ENCODE measurements around the gene SUGP1.

The SUGP1 gene

GRCh38 chr19:19342086-19343015, 22.0 kb upstream of the SUGP1 start:
- DNase-seq = peak; percentile 52

- DNase-seq = no peak
Measured at GRCh38 chr19:19341026-19341425, 20.7 kb upstream of the SUGP1 start.

DNA sequence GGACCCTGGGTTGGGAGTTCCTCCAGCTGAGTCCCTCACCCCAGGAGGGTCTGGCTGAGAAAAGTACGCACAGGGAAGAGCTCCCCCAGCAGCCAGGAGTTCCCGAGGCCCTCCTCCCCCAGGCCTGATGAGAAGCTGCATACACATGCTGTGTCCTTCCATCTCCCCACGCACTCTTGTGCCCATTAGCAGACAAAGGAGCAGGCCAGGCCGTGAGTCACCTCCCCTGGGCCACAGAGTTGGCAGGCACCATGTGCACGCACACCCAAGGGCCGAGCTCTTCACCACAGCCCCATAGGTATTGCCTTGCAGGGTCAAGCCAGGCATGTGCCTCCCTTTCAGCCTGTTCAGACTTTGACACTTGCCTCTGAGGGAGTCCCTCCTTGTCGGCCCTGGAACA, 17.8 kb upstream of the SUGP1 start:
- no peak for DNase-seq

DNA sequence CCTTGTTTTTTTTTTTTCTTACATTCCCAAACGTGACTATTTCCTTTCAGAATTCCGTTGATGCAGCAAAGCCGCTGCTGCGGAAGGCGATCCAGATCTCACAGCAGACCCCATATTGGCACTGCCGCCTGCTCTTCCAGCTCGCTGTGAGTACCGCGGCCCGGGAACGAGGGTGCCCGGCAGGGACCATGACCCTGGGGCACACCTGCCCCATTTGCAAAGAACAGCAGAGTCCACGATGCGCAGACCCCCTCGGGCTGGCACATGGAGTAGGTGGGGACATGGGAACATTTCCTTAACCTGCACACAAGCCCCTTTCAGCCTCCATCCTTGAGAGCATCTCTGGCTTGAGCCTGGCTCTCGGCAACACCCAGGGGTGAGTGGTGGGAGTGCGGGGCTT, 16.8 kb upstream of the SUGP1 start:
- DNase-seq = no peak

DNA sequence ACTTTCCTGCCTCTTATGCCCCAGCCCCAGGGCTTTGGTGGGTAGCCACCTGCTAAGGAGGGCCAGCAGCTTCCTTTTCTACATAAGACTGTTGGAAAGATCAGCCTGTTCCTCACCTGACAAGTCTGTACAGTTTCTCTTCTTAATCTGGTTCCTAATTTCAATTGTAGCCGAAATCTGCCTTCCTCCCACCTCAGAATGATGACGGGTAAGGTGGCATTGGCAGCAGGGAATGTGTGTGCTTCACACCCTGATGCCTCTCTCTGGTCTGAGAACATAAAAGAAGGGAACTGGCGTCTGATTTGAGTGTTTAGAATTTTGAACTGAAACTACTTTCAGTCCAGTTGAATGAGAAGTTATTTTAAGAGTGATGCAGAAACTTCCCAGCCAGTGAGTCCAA, 16.3 kb upstream of the SUGP1 start:
- DNase-seq = no peak

- no peak for DNase-seq
Measured at GRCh38 chr19:19335408-19336158, 15.3 kb upstream of the SUGP1 start.

- DNase-seq = no peak
Measured at GRCh38 chr19:19334989-19335344, 14.7 kb upstream of the SUGP1 start.

DNA sequence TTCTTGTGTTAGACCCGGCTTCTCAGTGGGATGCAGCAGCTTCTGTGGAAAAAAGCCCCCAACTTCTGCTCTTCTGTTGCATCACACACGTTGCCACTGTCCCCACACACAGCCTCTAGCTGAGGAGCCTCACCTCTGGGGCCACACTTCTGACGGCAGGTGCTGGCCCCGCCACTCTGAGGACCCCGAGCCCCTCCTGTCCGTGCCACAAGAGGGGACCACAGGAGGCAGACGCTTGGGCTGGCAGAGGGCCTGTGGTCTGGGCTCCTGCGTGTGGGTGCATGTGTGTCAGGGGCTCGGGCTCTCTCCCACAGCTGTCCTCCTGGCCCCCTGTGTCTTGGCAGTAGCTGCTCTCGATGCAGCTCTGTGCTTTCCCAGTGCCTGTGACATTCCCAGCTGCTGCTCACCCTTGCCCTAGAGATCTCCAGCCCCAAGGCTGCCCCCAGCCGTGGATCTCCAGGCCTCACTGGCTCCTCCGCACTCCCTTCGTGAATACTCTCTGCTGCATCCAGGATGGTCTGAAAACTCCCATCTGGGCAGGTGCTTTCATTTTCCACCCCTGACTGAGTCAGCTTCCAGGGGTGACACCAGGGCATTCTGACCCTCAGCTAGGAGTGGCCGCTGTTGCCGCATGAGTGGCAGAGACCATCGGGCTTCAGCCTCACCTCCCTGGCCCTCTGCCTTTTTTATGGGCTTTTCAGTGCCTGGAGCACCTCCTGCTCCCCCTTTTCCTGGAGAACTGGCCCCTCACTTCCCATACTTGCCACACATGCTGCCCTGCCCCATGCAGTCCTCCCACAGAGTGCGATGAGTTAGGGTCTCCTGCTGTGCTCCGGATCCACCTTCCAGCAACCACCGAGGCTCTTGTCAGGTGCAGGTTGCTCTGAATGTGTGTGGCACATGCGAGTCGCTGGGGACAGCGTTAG, 14.0 kb upstream of the SUGP1 start:
- DNase-seq = no peak

DNA sequence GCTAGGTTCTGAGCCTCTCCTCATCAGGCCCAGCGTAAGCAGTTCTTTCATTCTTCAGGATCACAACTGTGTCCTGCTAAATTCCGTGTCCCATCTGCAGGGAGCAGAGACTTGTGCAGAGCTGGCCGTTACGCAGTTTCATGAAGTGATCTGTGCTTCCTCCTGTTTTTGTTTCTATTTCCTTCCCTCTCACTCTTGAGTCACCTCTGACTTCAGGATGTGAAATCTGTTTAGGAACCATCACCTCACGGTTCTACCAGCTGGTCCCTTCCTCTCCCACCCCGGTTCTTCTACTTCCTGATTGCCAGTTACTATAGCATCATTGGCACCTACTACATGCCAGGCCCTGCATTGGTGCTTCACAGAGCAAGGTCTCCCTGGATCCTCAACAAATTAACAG, 8.8 kb upstream of the SUGP1 start:
- no peak for DNase-seq

GRCh38 chr19:19327672-19328071, 7.4 kb upstream of the SUGP1 start:
- no peak for DNase-seq

- no peak for DNase-seq
Measured at GRCh38 chr19:19324059-19324770, 3.9 kb upstream of the SUGP1 start.

- DNase-seq = no peak
Measured at GRCh38 chr19:19321141-19321577, 850 bp upstream of the SUGP1 start.

- no peak for DNase-seq
Measured at GRCh38 chr19:19319732-19320360, 463 bp downstream of the SUGP1 start.

DNA sequence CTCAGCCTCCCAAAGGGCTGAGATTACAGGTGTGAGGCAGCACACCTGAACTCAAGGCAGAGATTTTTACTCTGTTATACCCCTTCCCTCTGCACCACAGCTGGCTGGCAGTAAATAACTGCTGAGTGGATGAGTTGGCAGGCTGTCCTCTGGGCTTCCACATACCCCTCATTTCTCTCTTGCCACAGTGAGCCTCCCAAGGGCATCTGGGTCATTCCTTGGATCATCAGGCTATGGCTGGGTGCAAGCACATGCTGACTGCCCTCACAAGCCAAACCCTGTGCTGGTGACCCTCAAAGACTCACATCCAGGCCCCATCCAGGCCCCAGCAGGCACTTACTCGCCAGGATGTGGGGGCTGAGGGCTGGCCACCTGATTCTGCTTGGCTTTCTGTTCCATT, 4.2 kb downstream of the SUGP1 start:
- DNase-seq = no peak

DNA sequence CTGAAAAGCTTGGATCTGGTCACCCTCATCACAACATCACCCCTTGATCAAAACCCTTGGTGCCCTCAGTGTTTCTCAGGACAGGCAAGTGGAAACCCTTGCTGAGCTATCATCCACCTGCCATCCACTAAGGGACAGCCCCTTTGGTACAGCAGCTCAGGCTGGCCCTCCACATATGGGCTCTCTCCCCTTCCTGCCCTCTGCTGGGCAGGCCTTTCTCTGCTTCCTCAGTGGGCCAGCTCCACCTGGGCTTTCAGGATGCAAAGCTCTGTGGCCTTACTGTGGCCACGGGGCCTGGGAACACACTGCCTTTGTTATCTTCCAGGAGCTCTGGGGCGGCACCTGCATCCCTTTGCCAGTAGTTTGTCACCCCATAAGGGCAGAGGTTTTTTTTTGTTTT, 4.9 kb downstream of the SUGP1 start:
- no peak for DNase-seq

DNA sequence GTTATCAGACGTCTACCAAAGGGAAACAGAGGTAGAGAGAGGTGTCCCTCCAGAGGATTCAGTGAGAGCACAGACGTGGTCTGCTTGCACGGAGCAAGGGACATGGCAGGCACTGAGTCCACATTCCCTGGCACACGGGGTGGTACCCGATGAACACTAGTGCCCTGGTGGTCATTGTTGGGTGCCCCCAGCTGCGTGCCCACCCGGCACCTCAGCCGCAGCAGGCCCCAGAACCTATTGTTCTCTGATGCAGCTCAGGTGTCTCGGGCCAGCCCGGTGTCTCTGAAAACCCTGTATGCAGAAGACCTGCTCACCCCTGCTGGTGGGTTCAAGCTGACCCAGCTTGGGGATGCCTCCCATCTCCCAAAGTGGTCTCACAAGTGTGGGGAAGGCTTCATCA, 11.9 kb downstream of the SUGP1 start:
- no peak for DNase-seq

DNA sequence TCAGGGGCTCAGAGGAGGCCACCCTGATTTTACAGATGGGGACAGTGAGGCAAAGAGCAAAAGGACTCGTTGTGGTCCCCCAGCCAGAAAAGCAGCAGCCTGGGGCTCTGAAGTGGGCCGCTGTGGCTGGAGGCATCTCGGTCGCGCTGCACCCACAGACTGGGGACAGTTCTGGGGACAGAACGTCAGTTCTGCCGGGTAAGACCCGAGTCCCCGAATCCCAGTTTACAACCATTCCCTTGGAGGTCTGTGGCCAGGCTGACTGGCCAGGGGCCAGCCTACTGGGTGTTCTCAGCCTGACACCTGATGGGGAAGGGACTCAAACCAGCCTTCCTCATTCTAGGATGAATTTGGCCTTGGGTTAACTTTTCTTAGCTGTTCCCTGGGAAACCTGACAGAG, 14.1 kb downstream of the SUGP1 start:
- no peak for DNase-seq

DNA sequence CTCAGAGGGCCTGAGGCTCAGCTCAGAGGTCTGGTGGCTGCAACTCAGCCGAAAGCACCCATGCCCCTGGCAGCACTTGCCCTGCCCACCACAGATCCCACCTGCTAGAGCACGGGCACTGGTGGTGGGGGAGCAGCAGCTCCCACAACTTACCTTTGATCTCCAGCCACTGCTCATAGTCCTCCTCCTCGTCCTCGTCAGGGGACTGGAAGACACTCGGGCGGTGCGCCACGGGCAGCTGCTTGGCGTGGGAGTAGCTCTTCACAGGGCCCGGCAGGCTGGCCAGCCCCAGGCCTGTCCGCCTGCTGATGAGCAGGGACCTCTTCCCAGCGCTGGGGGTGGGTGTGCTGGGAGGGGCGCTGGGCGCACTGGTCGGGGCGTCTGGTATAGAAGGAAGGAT, 14.6 kb downstream of the SUGP1 start:
- no peak for DNase-seq

- DNase-seq = no peak
Measured at GRCh38 chr19:19305066-19305465, 15.2 kb downstream of the SUGP1 start.

DNA sequence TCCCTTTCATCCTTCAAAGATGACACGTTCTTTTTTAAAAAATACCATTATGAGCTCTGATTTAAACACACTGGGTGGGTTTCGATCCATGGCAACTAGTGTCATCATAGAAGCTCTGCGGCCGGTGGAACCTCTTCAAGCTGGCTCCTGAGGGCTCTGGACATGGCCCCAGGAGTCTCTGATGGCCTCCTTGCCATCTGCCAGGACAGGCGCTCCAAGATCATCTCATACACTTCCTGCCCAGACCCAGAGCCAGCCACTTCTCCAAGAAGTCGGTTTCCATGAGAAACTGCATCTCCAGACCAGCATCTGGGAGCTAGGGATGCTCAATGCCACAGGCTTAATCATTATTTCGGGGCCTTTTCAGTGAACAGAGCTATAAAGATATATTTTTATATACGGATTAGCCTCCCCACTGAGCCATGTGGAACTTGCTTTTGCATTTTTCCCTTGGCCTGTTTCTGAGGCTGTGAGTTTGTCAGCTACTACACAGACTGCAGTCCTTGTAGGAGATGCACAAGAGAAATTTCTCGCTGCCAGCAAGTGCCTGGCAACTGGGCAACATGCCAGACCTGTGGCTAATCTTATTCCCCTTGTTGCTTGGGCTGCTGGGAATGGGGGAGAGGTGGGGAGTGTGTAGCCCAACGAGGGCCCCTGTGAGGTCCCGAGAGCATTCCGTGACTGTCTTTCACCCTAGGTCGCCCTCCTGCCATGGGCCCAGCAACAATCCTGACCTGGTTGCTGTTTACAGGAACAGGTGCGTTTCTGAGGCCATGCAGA, 15.9 kb downstream of the SUGP1 start:
- no peak for DNase-seq

DNA sequence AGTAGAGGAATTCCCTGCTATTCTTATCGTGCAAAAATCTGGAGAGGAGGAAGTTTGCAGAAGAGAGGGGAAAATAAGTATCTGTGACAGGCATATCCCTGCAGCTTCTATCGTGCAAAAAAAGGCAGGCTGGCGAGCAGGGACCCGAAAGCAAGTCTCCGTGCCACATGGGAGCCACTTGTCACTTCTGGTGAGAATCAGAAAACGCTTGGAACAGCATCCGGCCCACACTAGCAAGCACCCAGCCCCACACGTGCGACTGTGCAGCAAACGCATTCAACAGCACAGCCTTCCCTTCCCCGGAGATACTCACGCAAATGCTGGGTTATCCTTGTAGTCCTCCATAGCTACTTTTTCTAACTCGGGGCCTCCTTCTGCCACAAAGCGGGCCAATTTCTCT, 16.9 kb downstream of the SUGP1 start:
- no peak for DNase-seq
